Measurements from ENCODE around the gene SPATS2L. TPM values are rescaled to one million over a fixed set of nuclear protein-coding genes. Genes with fewer than 3 reads are reported as not detected.
A peak's percentile ranks its signal among the peaks of the same experiment; 100 is the strongest.

The SPATS2L gene
- total and polyA plus RNA-seq, 2 of the 13 experiments (the other 11 are each of a cell fraction or from before 2014, with no cell fraction given): 154 to 212 TPM

DNA sequence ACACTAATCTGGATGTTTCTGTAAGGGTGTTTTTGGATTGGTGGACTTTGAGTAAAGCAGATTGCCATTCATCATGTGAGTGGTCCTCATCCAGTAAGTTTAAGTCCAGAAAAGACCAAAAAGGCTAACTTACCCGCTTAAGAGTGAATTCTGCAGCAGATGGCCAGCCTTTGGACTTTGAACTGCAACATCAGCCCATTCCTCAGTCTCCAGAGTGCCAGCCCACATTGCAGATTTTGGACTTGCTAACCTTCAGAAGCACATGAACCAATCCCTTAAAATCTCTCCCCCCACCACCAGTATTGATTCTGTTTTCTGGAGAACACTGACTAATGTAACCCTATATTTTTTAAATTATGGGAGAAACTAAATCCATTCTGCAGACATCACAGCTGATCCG, 30.0 kb upstream of the SPATS2L start (continued):
- TF ChIP-seq, protein P1, sequence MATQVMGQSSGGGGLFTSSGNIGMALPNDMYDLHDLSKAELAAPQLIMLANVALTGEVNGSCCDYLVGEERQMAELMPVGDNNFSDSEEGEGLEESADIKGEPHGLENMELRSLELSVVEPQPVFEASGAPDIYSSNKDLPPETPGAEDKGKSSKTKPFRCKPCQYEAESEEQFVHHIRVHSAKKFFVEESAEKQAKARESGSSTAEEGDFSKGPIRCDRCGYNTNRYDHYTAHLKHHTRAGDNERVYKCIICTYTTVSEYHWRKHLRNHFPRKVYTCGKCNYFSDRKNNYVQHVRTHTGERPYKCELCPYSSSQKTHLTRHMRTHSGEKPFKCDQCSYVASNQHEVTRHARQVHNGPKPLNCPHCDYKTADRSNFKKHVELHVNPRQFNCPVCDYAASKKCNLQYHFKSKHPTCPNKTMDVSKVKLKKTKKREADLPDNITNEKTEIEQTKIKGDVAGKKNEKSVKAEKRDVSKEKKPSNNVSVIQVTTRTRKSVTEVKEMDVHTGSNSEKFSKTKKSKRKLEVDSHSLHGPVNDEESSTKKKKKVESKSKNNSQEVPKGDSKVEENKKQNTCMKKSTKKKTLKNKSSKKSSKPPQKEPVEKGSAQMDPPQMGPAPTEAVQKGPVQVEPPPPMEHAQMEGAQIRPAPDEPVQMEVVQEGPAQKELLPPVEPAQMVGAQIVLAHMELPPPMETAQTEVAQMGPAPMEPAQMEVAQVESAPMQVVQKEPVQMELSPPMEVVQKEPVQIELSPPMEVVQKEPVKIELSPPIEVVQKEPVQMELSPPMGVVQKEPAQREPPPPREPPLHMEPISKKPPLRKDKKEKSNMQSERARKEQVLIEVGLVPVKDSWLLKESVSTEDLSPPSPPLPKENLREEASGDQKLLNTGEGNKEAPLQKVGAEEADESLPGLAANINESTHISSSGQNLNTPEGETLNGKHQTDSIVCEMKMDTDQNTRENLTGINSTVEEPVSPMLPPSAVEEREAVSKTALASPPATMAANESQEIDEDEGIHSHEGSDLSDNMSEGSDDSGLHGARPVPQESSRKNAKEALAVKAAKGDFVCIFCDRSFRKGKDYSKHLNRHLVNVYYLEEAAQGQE (IDR thresholded peaks at IDR 0.05; ENCODE audit: borderline replicate concordance in 1 of 2, low read depth in 1 of 2, low read length in 2 of 2): no peak
- TF ChIP-seq NFE2L2 (IDR thresholded peaks at IDR 0.05; ENCODE audit: low read length): no peak
- TF ChIP-seq, protein P2, sequence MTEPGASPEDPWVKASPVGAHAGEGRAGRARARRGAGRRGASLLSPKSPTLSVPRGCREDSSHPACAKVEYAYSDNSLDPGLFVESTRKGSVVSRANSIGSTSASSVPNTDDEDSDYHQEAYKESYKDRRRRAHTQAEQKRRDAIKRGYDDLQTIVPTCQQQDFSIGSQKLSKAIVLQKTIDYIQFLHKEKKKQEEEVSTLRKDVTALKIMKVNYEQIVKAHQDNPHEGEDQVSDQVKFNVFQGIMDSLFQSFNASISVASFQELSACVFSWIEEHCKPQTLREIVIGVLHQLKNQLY (CRISPR knock-in tag; IDR thresholded peaks at IDR 0.05): no peak
- TF ChIP-seq HNF4G (IDR thresholded peaks at IDR 0.05; ENCODE audit: borderline replicate concordance, low read depth, low read length): peak; percentile 69
- TF ChIP-seq HNF4G (CRISPR knock-in tag; IDR thresholded peaks at IDR 0.05; ENCODE audit: borderline replicate concordance, low read depth): no peak
- 0 out of 2 replicates have a peak, but pooled peaks have one; percentile 21 for TF ChIP-seq KDM1A (CRISPR knock-in tag; IDR thresholded peaks at IDR 0.05)
- TF ChIP-seq ZNF629 (CRISPR knock-in tag; conservative IDR thresholded peaks at IDR 0.05): peak; percentile 91
- no peak for TF ChIP-seq RFXAP (CRISPR knock-in tag; IDR thresholded peaks at IDR 0.05; ENCODE audit: borderline replicate concordance)

DNA sequence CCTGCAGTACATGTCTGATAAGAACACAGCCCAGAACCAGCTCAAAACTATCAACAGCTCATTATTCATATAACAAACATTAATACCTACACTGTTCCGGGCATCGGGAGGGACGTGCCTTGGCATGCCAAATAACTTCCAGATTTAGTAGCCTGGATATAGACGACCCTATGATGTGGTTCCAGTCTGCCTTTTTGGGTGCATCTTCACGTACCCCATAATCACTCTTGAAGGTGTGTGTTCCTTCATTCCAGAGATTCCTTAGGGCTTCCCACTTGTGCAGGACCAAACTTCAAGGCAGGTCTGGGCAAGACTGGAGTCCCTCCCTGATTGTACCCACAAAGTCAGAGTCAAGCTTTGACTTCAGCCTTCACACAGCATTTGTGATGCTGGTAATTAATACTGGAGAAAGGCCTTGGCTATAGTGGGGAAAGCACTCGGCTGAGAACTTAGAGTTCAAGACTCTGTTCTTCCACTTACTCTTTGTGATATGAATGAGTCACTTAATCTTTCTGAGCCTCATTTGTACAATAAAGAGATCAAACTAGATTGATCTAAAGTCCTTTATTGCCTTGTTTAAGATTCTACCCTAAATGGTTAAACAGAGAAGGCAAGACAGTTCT, 27.7 kb upstream of the SPATS2L start:
- no peak overlapping the region for H3K9ac ChIP-seq (ENCODE audit: insufficient read depth, low read depth, low read length)
- no peak for DNase-seq (ENCODE audit: low spot score)
- H3K79me2 ChIP-seq (ENCODE audit: insufficient read depth, low read length): no peaks in the 10 kb centered on the region
- intact Hi-C loops (cut with micrococcal nuclease; ENCODE audit: unreplicated experiment): no loop called here
- no peak overlapping the region for H3K4me2 ChIP-seq (ENCODE audit: low read depth, low read length)
- no peak overlapping the region for H3K4me3 ChIP-seq (replicated peaks in 1 of 3; ENCODE audit: insufficient read depth in 1 of 3, low read depth in 2 of 3, low read length in 3 of 3)
- peak; percentile 50 for FAIRE-seq
- CTCF ChIA-PET (ENCODE audit: low intra/inter-chr PET ratio, low total read pairs): no interaction called here
- no TSS peak for BruUV-seq (replicated peaks)
- POLR2A ChIA-PET: interaction anchor here (1.5 kb wide), 1 partner anchor 10 kb away, joined by 4 read pairs; no protein-coding TSS in a partner anchor
- H3K9me3 ChIP-seq (ENCODE audit: low read length): no peaks in the 10 kb centered on the region
- no peak for ATAC-seq
- no peak overlapping the region for H3K27ac ChIP-seq (ENCODE audit: extremely low read length, insufficient read depth, low read length)
- H3K27me3 ChIP-seq (ENCODE audit: control insufficient read depth in 1 of 2, insufficient read depth in 2 of 2, low read length in 2 of 2): peaks cover 0 to 3% of the 10 kb centered on the region in 2 experiments; a peak in 1 of 5 replicates
- 68% methylated on average over 6 of the region's 6 CpGs for WGBS (ENCODE audit: low lambda C conversion rate)
- no peaks in the 10 kb centered on the region for H4K20me1 ChIP-seq (ENCODE audit: insufficient read depth, low read length)
- no peak overlapping the region for H2AFZ ChIP-seq (ENCODE audit: low read length)
- peaks cover 34% of the 10 kb centered on the region for H3K4me1 ChIP-seq (ENCODE audit: insufficient read depth, low read length)
- in situ Hi-C loops (cut with HindIII; ENCODE audit: extremely low pct_ligation_motif_present, low pct_unique_long_range_greater_than_20kb): no loop called here
- H3K36me3 ChIP-seq (replicated peaks in 1 of 2; ENCODE audit: control insufficient read depth in 1 of 2, insufficient read depth in 2 of 2, low read length in 2 of 2): no peaks in the 10 kb centered on the region
- no peak for TF ChIP-seq ZBTB7A (CRISPR knock-in tag; IDR thresholded peaks at IDR 0.05)
- no peak for TF ChIP-seq HMGA1 (CRISPR knock-in tag; conservative IDR thresholded peaks at IDR 0.05)
- TF ChIP-seq, protein P3, sequence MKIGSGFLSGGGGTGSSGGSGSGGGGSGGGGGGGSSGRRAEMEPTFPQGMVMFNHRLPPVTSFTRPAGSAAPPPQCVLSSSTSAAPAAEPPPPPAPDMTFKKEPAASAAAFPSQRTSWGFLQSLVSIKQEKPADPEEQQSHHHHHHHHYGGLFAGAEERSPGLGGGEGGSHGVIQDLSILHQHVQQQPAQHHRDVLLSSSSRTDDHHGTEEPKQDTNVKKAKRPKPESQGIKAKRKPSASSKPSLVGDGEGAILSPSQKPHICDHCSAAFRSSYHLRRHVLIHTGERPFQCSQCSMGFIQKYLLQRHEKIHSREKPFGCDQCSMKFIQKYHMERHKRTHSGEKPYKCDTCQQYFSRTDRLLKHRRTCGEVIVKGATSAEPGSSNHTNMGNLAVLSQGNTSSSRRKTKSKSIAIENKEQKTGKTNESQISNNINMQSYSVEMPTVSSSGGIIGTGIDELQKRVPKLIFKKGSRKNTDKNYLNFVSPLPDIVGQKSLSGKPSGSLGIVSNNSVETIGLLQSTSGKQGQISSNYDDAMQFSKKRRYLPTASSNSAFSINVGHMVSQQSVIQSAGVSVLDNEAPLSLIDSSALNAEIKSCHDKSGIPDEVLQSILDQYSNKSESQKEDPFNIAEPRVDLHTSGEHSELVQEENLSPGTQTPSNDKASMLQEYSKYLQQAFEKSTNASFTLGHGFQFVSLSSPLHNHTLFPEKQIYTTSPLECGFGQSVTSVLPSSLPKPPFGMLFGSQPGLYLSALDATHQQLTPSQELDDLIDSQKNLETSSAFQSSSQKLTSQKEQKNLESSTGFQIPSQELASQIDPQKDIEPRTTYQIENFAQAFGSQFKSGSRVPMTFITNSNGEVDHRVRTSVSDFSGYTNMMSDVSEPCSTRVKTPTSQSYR (CRISPR knock-in tag; IDR thresholded peaks at IDR 0.05; ENCODE audit: borderline replicate concordance): no peak
- no peak for TF ChIP-seq ZSCAN20 (CRISPR knock-in tag; IDR thresholded peaks at IDR 0.05; ENCODE audit: borderline replicate concordance)
- TF ChIP-seq ARHGAP35 (CRISPR knock-in tag; IDR thresholded peaks at IDR 0.05; ENCODE audit: borderline replicate concordance): no peak
- TF ChIP-seq, protein P4, sequence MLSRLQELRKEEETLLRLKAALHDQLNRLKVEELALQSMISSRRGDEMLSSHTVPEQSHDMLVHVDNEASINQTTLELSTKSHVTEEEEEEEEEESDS (CRISPR knock-in tag; IDR thresholded peaks at IDR 0.05; ENCODE audit: borderline replicate concordance): no peak
- TF ChIP-seq ZNF577 (CRISPR knock-in tag; IDR thresholded peaks at IDR 0.05; ENCODE audit: borderline replicate concordance, low read depth): no peak
- no peak for TF ChIP-seq ZNF776 (CRISPR knock-in tag; IDR thresholded peaks at IDR 0.05)
